ENCODE results near the gene SAP30BP.

Gene SAP30BP

GRCh38 chr17:75739174-75739573 is 72.0 kb downstream of the SAP30BP start:
- TF ChIP-seq CTCF (IDR thresholded peaks at IDR 0.05; ENCODE audit: extremely low read depth, missing control alignments): no peak
- DNase-seq (ENCODE audit: low spot score): no peak

- no peak for DNase-seq (ENCODE audit: low spot score)
- TF ChIP-seq CTCF (IDR thresholded peaks at IDR 0.05; ENCODE audit: extremely low read depth, missing control alignments): no peak
These were observed 72.7 kb downstream of the SAP30BP start for GRCh38 chr17:75739801-75740200.

GRCh38 chr17:75740215-75740614 is 73.1 kb downstream of the SAP30BP start:
- DNase-seq (ENCODE audit: low spot score): no peak
- TF ChIP-seq CTCF (IDR thresholded peaks at IDR 0.05; ENCODE audit: extremely low read depth, missing control alignments): no peak

- no peak for DNase-seq (ENCODE audit: low spot score)
- no peak for TF ChIP-seq CTCF (IDR thresholded peaks at IDR 0.05; ENCODE audit: extremely low read depth, missing control alignments)
These were observed 73.5 kb downstream of the SAP30BP start for GRCh38 chr17:75740631-75741077.

- no peak for DNase-seq (ENCODE audit: low spot score)
- TF ChIP-seq CTCF (IDR thresholded peaks at IDR 0.05; ENCODE audit: extremely low read depth, missing control alignments): no peak
These were observed 75.2 kb downstream of the SAP30BP start for GRCh38 chr17:75742337-75742736.

GRCh38 chr17:75743625-75744206 is 76.6 kb downstream of the SAP30BP start:
- TF ChIP-seq CTCF (IDR thresholded peaks at IDR 0.05; ENCODE audit: extremely low read depth, missing control alignments): no peak
- DNase-seq (ENCODE audit: low spot score): no peak

- DNase-seq (ENCODE audit: low spot score): no peak
These were observed 81.6 kb downstream of the SAP30BP start for GRCh38 chr17:75748706-75749105.

More at GRCh38 chr17:75748706-75749105, 81.6 kb downstream of the SAP30BP start:
- no peak for TF ChIP-seq CTCF (IDR thresholded peaks at IDR 0.05; ENCODE audit: extremely low read depth, missing control alignments)
